ENCODE measurements around the gene FXYD4.

GRCh38 chr10:43420369-43421200 lies 49.1 kb downstream of the FXYD4 start:
- TF ChIP-seq MAX (IDR thresholded peaks at IDR 0.05; ENCODE audit: low read depth) (peak; percentile 93), EP300 (IDR thresholded peaks at IDR 0.05; ENCODE audit: borderline replicate concordance in 1 of 2, low read depth in 1 of 2, low read length in 1 of 2) (no peak), CTCF (IDR thresholded peaks at IDR 0.05) (peak; percentile 45), CHD2 (IDR thresholded peaks at IDR 0.05; ENCODE audit: low read length, partially characterized antibody) (no peak), RAD21 (IDR thresholded peaks at IDR 0.05; ENCODE audit: low read length) (no peak), POLR2AphosphoS5 (IDR thresholded peaks at IDR 0.05; ENCODE audit: low read depth, low read length) (peak; percentile 19), EZH2phosphoT487 (IDR thresholded peaks at IDR 0.05; ENCODE audit: borderline replicate concordance, low read depth) (no peak), RXRA (IDR thresholded peaks at IDR 0.05; ENCODE audit: borderline replicate concordance, low read depth) (no peak), TEAD4 (IDR thresholded peaks at IDR 0.05; ENCODE audit: borderline replicate concordance, insufficient read depth) (no peak), RCOR1 (IDR thresholded peaks at IDR 0.05; ENCODE audit: low read length) (no peak), JUND (IDR thresholded peaks at IDR 0.05) (no peak)
- TF ChIP-seq, protein P1, sequence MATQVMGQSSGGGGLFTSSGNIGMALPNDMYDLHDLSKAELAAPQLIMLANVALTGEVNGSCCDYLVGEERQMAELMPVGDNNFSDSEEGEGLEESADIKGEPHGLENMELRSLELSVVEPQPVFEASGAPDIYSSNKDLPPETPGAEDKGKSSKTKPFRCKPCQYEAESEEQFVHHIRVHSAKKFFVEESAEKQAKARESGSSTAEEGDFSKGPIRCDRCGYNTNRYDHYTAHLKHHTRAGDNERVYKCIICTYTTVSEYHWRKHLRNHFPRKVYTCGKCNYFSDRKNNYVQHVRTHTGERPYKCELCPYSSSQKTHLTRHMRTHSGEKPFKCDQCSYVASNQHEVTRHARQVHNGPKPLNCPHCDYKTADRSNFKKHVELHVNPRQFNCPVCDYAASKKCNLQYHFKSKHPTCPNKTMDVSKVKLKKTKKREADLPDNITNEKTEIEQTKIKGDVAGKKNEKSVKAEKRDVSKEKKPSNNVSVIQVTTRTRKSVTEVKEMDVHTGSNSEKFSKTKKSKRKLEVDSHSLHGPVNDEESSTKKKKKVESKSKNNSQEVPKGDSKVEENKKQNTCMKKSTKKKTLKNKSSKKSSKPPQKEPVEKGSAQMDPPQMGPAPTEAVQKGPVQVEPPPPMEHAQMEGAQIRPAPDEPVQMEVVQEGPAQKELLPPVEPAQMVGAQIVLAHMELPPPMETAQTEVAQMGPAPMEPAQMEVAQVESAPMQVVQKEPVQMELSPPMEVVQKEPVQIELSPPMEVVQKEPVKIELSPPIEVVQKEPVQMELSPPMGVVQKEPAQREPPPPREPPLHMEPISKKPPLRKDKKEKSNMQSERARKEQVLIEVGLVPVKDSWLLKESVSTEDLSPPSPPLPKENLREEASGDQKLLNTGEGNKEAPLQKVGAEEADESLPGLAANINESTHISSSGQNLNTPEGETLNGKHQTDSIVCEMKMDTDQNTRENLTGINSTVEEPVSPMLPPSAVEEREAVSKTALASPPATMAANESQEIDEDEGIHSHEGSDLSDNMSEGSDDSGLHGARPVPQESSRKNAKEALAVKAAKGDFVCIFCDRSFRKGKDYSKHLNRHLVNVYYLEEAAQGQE (IDR thresholded peaks at IDR 0.05; ENCODE audit: low read depth, low read length) = no peak
